Activated CD8-positive, alpha-beta memory T cell treated with anti-CD3 and anti-CD28 coated beads, Interleukin-2, amount 50 U/mL, for 24 hours (primary cell): ENCODE data around the gene CRTAC1.
A peak's percentile ranks its signal among the peaks of the same experiment; 100 is the strongest.

Experiments used
- DNase-seq: peaks from one replicate; pipeline ENCODE4 v3.0.0-alpha.2; 2020; ENCODE audit errors: extremely low read depth

The CRTAC1 gene

GRCh38 chr10:98030093-98030821 lies at the start of gene CRTAC1:
Gene CRTAC1, minus strand, starts transcription at chr10:98030621. Its CDS starts 149 bp downstream, at chr10:98030472.
- DNase-seq, result no peak

- DNase-seq, result no peak
These were observed 48.4 kb upstream of the CRTAC1 start for GRCh38 chr10:98078774-98079173.

- DNase-seq, result no peak
These were observed 46.8 kb upstream of the CRTAC1 start for GRCh38 chr10:98077223-98077622.

- no peak for DNase-seq
These were observed 45.7 kb upstream of the CRTAC1 start for GRCh38 chr10:98076086-98076485.

GRCh38 chr10:98074315-98074911 lies 44.0 kb upstream of the CRTAC1 start:
- no peak for DNase-seq

- DNase-seq, result no peak
These were observed 36.7 kb upstream of the CRTAC1 start for GRCh38 chr10:98067165-98067564.

- no peak for DNase-seq
These were observed 33.3 kb upstream of the CRTAC1 start for GRCh38 chr10:98063740-98064027.

GRCh38 chr10:98062424-98062823 lies 32.0 kb upstream of the CRTAC1 start:
- DNase-seq, result no peak

GRCh38 chr10:98060079-98060478 lies 29.7 kb upstream of the CRTAC1 start:
- DNase-seq, result no peak

- DNase-seq, result no peak
These were observed 27.9 kb upstream of the CRTAC1 start for GRCh38 chr10:98058295-98058694.

GRCh38 chr10:98055841-98056516 lies 25.6 kb upstream of the CRTAC1 start:
- no peak for DNase-seq

- DNase-seq, result no peak
These were observed 16.8 kb upstream of the CRTAC1 start for GRCh38 chr10:98047009-98047741.

GRCh38 chr10:98045785-98046389 lies 15.5 kb upstream of the CRTAC1 start:
- peak; percentile 17 for DNase-seq

- no peak for DNase-seq
These were observed 11.1 kb upstream of the CRTAC1 start for GRCh38 chr10:98041352-98042043.

- no peak for DNase-seq
These were observed 9.4 kb upstream of the CRTAC1 start for GRCh38 chr10:98039690-98040381.

- DNase-seq, result no peak
These were observed 7.9 kb upstream of the CRTAC1 start for GRCh38 chr10:98038288-98038687.

GRCh38 chr10:98035599-98035998 lies 5.2 kb upstream of the CRTAC1 start:
- DNase-seq, result no peak

GRCh38 chr10:98033515-98033914 lies 3.1 kb upstream of the CRTAC1 start:
- no peak for DNase-seq

GRCh38 chr10:98031440-98031839 lies 1.0 kb upstream of the CRTAC1 start:
- no peak for DNase-seq

GRCh38 chr10:98030991-98031431 lies 590 bp upstream of the CRTAC1 start:
- DNase-seq, result no peak
